NCI-H128 (cell line): ENCODE measurements around the gene FOXI3.
"Not testable (repeated sequence)": the region's sequence is repeated elsewhere in the genome, so short reads cannot be mapped to it uniquely, and the experiment has no call there.

Experiments used
- DNase-seq: peaks from one replicate; lab custom pipeline; 2025; ENCODE audit not compliant: unreplicated experiment; lab: John Stamatoyannopoulos, UW

The FOXI3 gene

DNA sequence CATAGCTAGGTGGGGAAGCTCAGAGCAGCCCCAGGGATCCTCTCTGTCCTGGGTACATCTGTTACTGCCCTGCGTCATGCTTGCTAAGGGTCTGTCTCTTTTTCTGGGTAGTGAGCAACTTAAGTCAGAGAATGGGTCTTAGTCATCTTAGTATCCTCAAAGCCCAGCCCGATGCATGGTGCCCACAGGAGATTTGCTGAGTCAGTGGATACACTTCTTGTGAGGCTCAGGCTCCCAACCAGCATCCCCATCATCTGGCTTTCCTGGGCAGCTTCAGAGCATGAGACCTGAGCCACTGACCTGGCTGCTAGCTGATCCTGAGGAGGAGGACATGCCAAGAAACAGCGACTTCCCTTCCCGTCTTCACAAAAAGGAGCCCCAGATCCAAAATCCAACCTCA lies 10.0 kb downstream of the FOXI3 start:
- DNase-seq, result no peak

DNA sequence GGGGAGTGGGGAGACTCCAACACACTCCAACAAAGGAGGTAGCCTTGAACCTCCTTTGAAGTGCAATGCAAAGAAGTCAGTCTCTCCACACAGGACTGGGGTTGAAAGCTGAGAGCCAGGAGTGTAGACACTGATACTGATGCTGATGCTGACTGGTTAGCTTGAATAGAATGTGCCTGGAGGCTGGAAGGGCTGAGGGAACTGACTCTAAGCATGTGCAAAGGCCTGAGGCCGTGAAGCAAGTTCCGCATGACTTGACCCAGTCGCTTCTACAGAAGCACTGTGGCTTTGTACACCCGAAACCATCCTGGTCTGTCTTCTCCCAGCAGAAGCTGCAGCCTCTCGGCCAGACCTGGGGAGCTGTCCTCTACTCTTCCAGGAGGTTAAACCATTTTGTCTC lies 10.4 kb downstream of the FOXI3 start:
- DNase-seq, result no peak

DNA sequence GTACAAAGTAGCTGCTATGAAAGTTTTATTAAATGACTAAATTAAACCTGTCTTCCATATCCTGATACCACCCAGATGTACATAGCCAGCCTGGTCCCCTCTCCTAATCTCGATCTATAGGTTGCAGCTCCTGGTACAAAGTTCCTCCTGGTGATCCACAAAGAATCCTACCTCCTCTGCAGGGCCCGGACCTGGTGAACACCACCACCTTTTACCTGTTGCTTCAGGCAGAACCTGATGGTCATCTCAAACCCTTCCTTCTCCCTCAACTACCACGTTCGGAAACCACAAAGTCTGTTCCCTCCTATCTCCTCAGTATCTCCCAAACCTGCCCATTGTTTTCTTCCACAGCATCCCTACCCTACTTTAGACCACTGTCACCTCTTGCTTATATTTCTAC lies 15.5 kb downstream of the FOXI3 start:
- no peak for DNase-seq

DNA sequence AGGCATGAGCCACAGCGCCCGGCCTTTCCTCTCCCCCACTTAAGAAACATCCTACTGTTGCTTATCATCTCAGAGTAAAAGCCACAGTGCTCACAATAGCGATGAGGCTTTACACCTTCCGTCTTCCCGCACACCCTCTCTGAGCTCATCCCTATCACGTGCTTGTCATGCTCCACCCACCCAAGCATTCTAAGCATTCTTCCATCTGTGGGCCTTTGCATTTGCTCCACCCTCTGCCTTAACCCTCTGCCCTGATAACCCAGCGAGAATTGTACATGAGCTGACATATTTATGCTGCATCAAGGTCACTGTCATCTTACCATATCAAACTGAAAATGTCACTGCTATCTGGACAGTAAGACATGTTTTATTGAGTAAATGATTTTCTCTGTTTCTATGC lies 22.6 kb downstream of the FOXI3 start:
- no peak for DNase-seq

DNA sequence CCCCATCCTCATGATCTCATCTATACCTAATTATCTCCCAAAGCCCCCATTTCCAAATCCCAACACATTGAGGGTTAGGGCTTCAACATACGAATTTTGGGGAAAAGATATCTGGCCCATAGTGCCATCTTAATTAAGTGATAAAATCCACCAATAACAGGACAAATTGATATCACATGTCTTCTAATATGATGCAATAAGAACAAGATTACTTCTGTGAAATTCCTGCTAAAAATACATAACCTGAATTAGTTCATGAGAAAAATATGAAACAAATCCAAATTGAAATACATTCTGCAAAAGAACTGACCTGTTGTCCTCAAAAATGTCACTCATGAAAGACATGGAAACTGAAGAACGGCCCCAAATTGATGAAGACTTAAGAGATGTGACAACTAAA lies 28.8 kb downstream of the FOXI3 start:
- no peak for DNase-seq

DNA sequence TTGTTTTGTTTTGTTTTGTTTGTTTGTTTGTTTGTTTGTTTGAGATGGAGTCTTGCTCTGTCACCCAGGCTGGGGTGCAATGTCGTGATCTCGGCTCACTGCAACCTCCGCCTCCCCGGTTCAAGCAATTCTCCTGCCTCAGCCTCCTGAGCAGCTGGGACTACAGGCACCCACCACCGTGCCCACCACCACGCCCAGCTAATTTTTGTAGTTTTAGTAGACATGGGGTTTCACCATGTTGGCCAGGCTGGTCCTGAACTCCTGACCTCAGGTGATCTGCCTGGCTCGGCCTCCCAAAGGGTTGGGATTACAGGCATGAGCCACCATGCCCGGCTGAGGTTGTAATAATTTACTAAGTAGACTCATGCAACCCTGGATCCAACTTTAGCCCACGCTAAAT lies 33.4 kb downstream of the FOXI3 start:
- not testable (repeated sequence) for DNase-seq

DNA sequence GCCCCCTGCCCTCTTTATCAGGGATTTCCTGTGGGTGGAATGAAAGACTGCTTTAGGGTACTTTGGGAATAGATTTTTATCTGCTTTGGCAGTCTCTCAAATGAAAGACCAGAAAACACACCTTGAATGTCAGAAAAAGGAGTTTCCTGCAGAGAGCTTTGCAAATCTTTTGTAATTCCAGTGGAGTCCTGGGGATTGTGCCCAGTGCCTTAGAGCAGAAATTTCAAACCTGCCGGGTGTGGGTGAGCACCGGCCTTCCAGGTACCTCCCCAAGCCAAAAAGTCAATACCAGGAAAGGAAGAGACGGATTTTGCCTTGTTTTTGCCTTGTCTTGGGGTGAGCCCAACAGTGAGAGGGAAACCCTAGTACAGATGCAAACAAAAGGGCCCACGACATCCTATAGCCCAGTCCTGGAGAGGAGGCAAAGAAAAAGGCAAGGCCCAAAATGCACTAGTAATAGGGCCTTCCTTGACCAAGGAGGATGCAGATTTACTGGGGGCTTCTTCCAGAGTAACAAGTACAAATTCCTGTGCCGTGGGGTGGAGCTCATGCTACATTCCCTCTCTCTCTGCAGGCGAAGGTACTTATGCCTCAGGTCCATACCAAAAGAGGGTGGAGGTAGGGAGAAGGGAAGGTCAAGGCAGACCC lies 36.4 kb downstream of the FOXI3 start:
- no peak for DNase-seq

DNA sequence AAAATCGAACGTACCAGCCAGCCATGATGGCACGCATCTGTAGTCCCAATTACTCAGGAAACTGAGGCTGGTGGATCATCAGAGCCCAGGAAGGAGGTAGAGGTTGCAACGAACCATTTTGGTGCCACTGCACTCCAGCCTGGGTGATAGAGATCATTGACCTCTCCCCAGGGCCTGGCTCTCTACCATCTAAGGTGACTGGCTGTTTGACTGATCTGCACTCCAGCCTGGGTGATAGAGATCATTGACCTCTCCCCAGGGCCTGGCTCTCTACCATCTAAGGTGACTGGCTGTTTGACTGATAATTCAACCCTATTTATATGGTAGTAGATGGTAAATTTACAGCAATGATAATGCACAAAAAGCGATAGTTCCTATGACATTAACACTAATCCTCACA lies 43.6 kb downstream of the FOXI3 start:
- DNase-seq, result not testable (repeated sequence)

DNA sequence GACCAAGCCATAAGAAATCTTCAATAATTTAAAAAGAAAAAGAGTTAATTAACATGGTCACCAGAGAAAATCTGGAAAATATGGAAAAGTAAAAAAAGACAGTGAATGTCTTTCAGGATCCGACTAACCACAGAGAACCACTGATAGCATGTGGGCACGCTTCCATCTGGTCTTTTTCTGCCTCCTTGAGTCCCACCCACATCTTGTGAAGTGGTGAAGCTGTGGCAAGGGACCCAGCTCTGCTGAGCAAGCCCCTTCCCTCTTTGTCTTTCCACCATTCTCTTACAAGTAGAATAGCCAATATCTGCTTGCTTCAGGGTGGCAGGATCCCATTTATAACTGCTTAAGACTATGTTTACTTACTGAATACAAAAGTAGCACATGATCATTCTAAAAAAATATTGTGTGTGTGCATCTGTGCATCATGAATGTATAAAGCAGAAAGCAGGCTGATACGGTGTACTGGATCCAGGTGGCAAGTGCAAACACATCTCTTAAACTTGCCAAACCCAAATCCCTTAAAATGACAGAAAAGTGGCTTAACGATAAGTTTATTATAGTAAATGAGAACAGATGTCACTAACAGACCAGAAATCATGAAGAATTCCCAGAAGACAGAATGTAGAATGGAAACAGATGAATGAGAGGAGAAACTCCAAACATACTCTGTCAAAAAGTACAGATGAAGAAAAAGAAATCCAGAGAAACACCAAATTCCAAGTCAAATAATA lies 52.3 kb downstream of the FOXI3 start:
- DNase-seq, result no peak

DNA sequence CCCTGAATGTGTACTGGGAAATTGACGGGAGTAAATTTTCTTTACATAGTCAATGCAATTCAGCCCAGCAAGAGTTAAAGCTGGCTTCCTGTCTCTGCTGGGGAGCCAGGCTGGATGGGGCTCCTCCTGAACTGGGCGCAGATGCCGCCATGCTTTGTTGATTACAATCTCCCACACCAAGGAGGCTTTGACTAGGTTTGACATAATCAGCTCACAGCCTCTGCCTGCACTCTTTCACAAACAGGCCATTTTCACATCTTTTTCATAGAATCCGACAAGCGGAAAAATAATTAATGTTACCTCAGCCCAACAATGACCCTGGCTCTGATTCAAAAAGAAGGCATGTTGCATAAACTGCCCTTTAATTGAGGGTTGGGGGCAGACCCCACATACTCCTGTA lies 54.3 kb downstream of the FOXI3 start:
- no peak for DNase-seq
